Progenitor cell of endocrine pancreas (in vitro differentiated cells): ENCODE data around the gene RAPGEF2. TPM values are rescaled to one million over a fixed set of nuclear protein-coding genes. Genes with fewer than 3 reads are reported as not detected.
"Not testable (repeated sequence)": the region's sequence is repeated elsewhere in the genome, so short reads cannot be mapped to it uniquely, and the experiment has no call there.

Source experiments
- DNase-seq: peaks from one replicate; pipeline ENCODE4 v3.0.0; 2021; ENCODE audit warnings: low spot score; ENCODE audit not compliant: unreplicated experiment
- H3K27ac Mint-ChIP-seq: 2 replicates; pipeline ENCODE4 v1.8.0; 2021; ENCODE audit warnings: mild to moderate bottlenecking, moderate library complexity, mixed read lengths
- H3K27me3 Mint-ChIP-seq: 2 replicates; pipeline ENCODE4 v1.8.0; 2021; ENCODE audit warnings: mixed read lengths
- H3K36me3 Mint-ChIP-seq: 2 replicates; pipeline ENCODE4 v1.8.0; 2022; ENCODE audit warnings: mixed read lengths; ENCODE audit not compliant: insufficient read depth
- H3K4me1 Mint-ChIP-seq: 2 replicates; pipeline ENCODE4 v1.8.0; 2021; ENCODE audit warnings: low read depth, mixed read lengths
- H3K4me3 Mint-ChIP-seq: 2 replicates; pipeline ENCODE4 v1.8.0; 2021; ENCODE audit warnings: low read depth, mild to moderate bottlenecking, moderate library complexity, mixed read lengths
- H3K9me3 Mint-ChIP-seq: 2 replicates; pipeline ENCODE4 v1.8.0; 2021; ENCODE audit warnings: low read depth, mixed read lengths
- CTCF ChIP-seq: fragments of 200-600 bp; sonication (generic); IDR thresholded peaks from one replicate; pipeline ENCODE4 v1.5.0; 2021; ENCODE audit warnings: antibody characterized with exemption, mild to moderate bottlenecking; ENCODE audit not compliant: unreplicated experiment
- total RNA-seq: library from RNA; stranded (reverse); gene quantifications from 2 replicates; pipeline ENCODE4 v1.2.1, GENCODE V29; 2021

RAPGEF2 gene
- total RNA-seq, 1 donor from 2014 or later = 68.9 TPM

- no peaks in the 10 kb centered on the region for H3K9me3 Mint-ChIP-seq
- no peaks in the 10 kb centered on the region for H3K36me3 Mint-ChIP-seq
- no peak for DNase-seq
- no peak for TF ChIP-seq CTCF
- peak overlapping the region; percentile 50 for H3K27ac Mint-ChIP-seq
- peaks cover 44% of the 10 kb centered on the region for H3K4me1 Mint-ChIP-seq
- H3K27me3 Mint-ChIP-seq = peaks cover 1% of the 10 kb centered on the region
- peak overlapping the region; percentile 54 for H3K4me3 Mint-ChIP-seq
Observed at GRCh38 chr4:159106636-159107035, 3.8 kb downstream of the RAPGEF2 start.

- Mint-ChIP-seq H3K4me1 (peaks cover 37% of the 10 kb centered on the region), H3K9me3 (no peaks in the 10 kb centered on the region), H3K27me3 (no peaks in the 10 kb centered on the region), H3K36me3 (no peaks in the 10 kb centered on the region), H3K27ac (no peak overlapping the region), H3K4me3 (peak overlapping the region; percentile 54)
- DNase-seq = no peak
- no peak for TF ChIP-seq CTCF
Observed at GRCh38 chr4:159107203-159107925, 4.5 kb downstream of the RAPGEF2 start.

GRCh38 chr4:159108124-159108523 lies 5.2 kb downstream of the RAPGEF2 start:
- H3K9me3 Mint-ChIP-seq = peaks cover 3% of the 10 kb centered on the region
- no peak for TF ChIP-seq CTCF
- peaks cover 1% of the 10 kb centered on the region for H3K36me3 Mint-ChIP-seq
- no peaks in the 10 kb centered on the region for H3K27me3 Mint-ChIP-seq
- DNase-seq = no peak
- H3K4me1 Mint-ChIP-seq = peaks cover 37% of the 10 kb centered on the region
- no peak overlapping the region for H3K27ac Mint-ChIP-seq
- H3K4me3 Mint-ChIP-seq = no peak overlapping the region

DNA sequence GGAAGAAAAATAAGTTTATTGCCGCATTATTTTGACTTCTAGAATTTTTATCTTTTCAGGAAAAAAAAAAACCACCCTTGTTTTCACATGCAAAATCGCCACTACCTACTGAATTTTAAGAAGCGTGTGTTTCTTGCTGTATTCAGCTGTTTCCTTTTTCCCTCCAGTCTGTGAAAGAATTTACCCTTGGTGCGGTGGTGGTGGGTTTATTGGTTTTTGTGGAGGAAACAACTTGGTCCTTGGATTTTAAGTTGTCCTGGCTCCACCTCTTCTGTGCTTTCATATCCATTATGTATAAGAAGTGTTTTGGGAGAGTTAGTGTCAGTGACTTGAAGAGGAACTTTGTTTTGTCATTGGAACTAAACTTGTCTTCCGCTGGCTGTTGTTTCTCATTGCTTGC lies 8.1 kb downstream of the RAPGEF2 start:
- DNase-seq = no peak
- Mint-ChIP-seq H3K27me3 (no peaks in the 10 kb centered on the region), H3K27ac (peak overlapping the region; percentile 50), H3K9me3 (peaks cover 11% of the 10 kb centered on the region), H3K36me3 (peaks cover 14% of the 10 kb centered on the region), H3K4me3 (no peak overlapping the region), H3K4me1 (peaks cover 23% of the 10 kb centered on the region)
- TF ChIP-seq CTCF = no peak

GRCh38 chr4:159111416-159111815 lies 8.5 kb downstream of the RAPGEF2 start:
- Mint-ChIP-seq H3K9me3 (peaks cover 11% of the 10 kb centered on the region), H3K4me3 (no peak overlapping the region), H3K27ac (peak overlapping the region; percentile 50), H3K4me1 (peaks cover 22% of the 10 kb centered on the region), H3K36me3 (peaks cover 18% of the 10 kb centered on the region), H3K27me3 (no peaks in the 10 kb centered on the region)
- TF ChIP-seq CTCF = no peak
- no peak for DNase-seq

DNA sequence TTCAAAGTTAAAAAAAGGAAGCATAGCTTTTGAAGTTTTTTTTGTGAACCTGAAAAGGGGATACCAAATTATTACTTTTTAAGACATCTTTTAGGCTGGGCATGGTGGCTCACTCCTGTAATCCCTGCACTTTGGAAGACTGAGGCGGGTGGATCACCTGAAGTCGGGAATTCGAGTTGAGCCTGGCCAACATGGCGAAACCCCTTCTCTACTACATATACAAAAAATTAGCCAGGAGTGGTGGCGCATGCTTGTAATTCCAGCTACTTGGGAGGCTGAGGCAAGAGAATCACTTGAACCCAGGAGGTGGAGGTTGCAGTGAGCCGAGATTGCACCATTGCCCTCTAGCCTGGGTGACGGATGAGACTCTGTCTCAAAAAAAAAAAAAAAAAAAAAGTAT lies 10.5 kb downstream of the RAPGEF2 start:
- Mint-ChIP-seq H3K4me1 (peaks cover 18% of the 10 kb centered on the region), H3K36me3 (peaks cover 19% of the 10 kb centered on the region), H3K9me3 (peaks cover 11% of the 10 kb centered on the region)
- H3K4me3 Mint-ChIP-seq, H3K27ac Mint-ChIP-seq, DNase-seq, H3K27me3 Mint-ChIP-seq: not testable (repeated sequence)

DNA sequence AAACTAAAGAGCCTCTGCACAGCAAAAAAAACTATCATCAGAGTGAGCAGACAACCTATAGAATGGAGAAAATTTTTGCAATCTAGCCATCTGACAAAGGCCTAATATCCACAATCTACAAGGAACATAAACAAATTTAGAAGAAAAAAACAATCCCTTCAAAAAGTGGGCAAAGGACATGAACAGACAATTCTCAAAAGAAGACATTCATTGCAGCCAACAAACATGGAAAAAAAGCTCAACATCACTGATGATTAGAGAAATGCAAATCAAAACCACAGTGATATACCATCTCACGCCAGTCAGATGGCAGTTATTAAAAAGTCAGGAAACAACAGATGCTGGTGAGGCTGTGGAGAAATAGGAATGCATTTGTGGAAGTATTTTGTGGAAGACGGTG lies 13.2 kb downstream of the RAPGEF2 start:
- Mint-ChIP-seq H3K9me3 (peaks cover 11% of the 10 kb centered on the region), H3K4me1 (peaks cover 10% of the 10 kb centered on the region), H3K36me3 (peaks cover 21% of the 10 kb centered on the region)
- H3K27me3 Mint-ChIP-seq, H3K4me3 Mint-ChIP-seq, H3K27ac Mint-ChIP-seq, DNase-seq: not testable (repeated sequence)

DNA sequence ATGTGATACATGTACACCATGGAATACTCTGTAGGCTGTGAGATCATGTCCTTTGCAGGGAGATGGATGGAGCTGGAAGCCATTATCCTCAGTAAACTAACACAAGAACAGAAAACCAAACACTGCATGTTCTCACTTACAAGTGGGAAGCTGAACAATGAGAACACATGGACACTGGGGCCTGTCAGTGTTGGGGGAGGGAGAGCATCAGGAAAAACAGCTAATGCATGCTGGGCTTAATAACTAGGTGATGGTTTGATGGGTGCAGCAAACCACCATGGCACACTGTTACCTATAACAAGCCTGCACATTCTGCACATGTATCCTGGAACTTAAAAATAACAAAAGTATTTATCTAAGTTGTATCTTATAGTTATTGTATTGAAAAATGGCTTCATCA lies 13.8 kb downstream of the RAPGEF2 start:
- not testable (repeated sequence) for H3K27me3 Mint-ChIP-seq, H3K4me1 Mint-ChIP-seq, H3K4me3 Mint-ChIP-seq, H3K27ac Mint-ChIP-seq, DNase-seq
- Mint-ChIP-seq H3K9me3 (peaks cover 11% of the 10 kb centered on the region), H3K36me3 (peaks cover 21% of the 10 kb centered on the region)
